Central memory CD8-positive, alpha-beta T cell (primary cell): ENCODE data around the gene UVSSA.
A peak's percentile ranks its signal among the peaks of the same experiment; 100 is the strongest.

Source experiments
- ATAC-seq: fragments of 150-1000 bp; cut with Tn5 transposase; replicated peaks from 2 replicates; pipeline ENCODE4 v1.10.0; 2022; ENCODE audit warnings: mild to moderate bottlenecking, moderate FRiP score, moderate number of reproducible peaks; ENCODE audit not compliant: poor library complexity, severe bottlenecking; ENCODE audit errors: extremely low read depth
- DNase-seq, 2 donors: peaks; one replicate each; pipeline ENCODE4 v3.0.0; 2021; ENCODE audit warnings: low spot score in 2 of 2
- H3K27ac Mint-ChIP-seq: one replicate; pipeline ENCODE4 v1.8.0; 2022; ENCODE audit warnings: low read depth, mild to moderate bottlenecking, moderate library complexity, mixed read lengths
- H3K27me3 Mint-ChIP-seq: one replicate; pipeline ENCODE4 v1.8.0; 2022; ENCODE audit warnings: mixed read lengths
- H3K36me3 Mint-ChIP-seq: one replicate; pipeline ENCODE4 v1.8.0; 2022; ENCODE audit warnings: mild to moderate bottlenecking, moderate library complexity, mixed read lengths; ENCODE audit not compliant: insufficient read depth
- H3K4me1 Mint-ChIP-seq: one replicate; pipeline ENCODE4 v1.8.0; 2022; ENCODE audit warnings: mixed read lengths
- H3K4me3 Mint-ChIP-seq: one replicate; pipeline ENCODE4 v1.8.0; 2022; ENCODE audit warnings: mild to moderate bottlenecking, moderate library complexity, mixed read lengths
- H3K9me3 Mint-ChIP-seq: one replicate; pipeline ENCODE4 v1.8.0; 2022; ENCODE audit warnings: mixed read lengths

Gene UVSSA

DNA sequence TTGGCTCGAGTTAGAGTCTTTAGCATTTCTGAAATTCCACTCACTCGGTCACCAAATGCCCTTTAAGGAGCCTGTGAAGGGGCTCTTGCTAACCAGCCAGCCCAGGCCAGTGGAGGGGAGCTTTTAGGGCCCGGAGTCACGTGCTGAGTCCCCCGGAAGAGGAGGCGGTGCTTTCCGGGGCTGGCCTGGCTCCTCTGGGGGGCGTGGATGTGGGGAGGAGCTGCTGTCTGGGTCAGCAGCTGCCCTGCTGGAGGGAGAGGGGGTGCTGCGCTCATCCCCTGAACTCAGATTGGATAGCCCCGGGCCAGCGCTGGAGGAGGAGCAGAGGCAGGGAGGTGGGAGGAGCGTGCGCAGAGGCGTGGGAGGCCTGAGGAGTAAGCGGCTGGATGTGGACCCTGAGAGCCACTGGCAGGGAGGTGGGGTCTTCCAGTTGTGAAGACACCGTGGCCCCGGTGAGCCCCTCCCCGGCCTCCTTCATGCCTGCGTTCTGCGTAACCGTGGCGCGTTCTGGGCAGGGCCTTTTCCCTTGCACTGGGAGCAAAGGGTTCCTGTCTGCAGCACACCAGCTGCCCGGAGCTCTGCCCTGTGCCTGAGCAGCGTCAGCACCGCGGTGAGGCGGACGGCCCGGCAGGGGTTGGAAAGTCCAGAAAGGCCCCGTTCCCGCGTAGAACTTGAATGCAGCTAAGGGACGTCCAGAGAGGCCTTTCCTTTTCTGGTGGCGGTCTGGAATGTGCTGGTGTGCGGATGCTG is 37.6 kb upstream of the UVSSA start:
- no peak for DNase-seq
- no peaks in the 10 kb centered on the region for H3K27me3 Mint-ChIP-seq
- H3K4me1 Mint-ChIP-seq: peaks cover 51% of the 10 kb centered on the region
- peaks cover 31% of the 10 kb centered on the region for H3K36me3 Mint-ChIP-seq
- peak overlapping the region; percentile 80 for H3K27ac Mint-ChIP-seq
- peak overlapping the region; percentile 75 for H3K4me3 Mint-ChIP-seq
- peak; percentile 69 for ATAC-seq
- no peaks in the 10 kb centered on the region for H3K9me3 Mint-ChIP-seq

DNA sequence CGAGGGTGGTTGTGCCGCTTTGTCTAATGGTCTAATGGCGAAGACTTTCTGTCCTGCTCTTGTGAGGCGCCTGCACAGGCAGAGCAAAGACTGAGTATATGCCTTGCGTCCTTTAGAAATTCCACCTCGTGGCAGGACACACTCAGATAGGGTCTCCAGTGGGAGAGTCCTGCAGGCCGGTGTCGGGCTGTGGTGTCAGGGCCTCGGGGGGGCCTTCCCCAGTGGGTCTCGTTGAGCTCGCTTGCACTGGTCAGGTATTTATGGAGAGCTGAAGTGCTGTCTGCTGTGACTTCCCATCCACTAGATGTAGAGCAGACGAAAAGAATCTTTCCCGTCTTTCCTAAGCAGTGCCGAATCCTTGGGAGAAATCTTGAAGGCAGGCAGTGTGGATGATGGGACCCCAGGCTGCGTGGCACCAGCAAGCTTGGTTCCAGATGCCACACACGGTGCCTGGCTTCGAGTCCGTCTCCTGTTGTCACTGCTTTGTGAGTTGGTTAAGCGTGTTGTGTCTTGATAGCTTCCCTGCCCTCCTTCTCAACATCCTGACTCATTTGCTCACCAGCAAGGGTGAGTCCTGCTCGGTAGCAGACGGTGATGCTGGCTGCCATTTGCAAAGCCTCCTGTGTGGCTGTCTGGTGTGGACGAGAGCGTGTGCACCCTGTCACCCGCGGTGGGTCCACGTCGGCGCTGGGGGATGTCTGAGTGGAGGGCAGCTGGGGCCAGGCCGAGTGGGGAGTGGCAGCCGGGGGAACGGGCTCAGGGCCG is 36.8 kb upstream of the UVSSA start:
- peaks cover 37% of the 10 kb centered on the region for H3K36me3 Mint-ChIP-seq
- ATAC-seq: no peak

GRCh38 chr4:1310796-1311631 is 36.0 kb upstream of the UVSSA start:
- H3K4me3 Mint-ChIP-seq: peak overlapping the region; percentile 38
- H3K9me3 Mint-ChIP-seq: no peaks in the 10 kb centered on the region
- H3K27ac Mint-ChIP-seq: peak overlapping the region; percentile 71
- no peaks in the 10 kb centered on the region for H3K27me3 Mint-ChIP-seq
- peaks cover 37% of the 10 kb centered on the region for H3K36me3 Mint-ChIP-seq
- ATAC-seq (no peak), DNase-seq (no peak)
- peaks cover 45% of the 10 kb centered on the region for H3K4me1 Mint-ChIP-seq

More for the DNA sequence above, 36.8 kb upstream of the UVSSA start:
- no peak for DNase-seq
- Mint-ChIP-seq H3K4me3 (peak overlapping the region; percentile 38), H3K4me1 (peaks cover 46% of the 10 kb centered on the region), H3K9me3 (no peaks in the 10 kb centered on the region), H3K27ac (peak overlapping the region; percentile 71), H3K27me3 (no peaks in the 10 kb centered on the region)

DNA sequence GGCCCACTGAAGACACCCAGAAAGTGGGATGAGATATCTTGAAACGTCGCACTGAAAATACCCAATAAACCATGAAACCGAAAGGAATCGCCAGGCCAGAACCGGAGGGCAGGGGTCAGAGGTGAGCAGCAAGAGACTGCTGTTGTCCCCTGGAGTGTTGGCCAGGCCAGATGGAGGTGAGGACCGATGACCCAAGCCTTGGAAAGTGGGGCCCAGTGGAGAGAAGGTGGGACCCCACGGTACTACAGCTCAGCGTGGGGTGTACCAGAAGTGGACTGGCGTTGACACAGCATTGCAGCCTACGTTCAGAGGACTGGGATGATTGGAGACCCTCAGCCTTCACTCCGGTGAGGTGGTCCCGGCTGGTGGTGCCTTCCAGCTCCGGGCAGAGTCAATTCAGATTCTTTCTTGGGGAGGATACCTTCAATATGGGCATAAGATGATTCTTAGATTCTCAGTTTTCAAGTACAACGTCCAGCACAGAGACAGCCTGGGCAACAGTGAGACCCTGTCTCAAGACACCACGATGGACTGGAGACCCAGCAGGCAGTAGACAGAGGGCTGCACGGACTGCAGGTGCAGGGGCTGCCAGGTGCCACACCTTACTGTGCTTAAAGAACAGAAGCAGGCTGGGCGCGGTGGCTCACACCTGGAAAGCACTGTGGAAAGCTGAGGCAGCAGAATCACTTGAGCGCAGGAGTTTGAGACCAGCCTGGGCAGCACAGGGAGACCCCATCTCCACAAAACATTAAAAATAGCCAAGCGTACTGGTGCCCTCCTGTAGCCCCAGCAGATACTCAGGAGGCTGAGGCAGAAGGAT is 34.0 kb upstream of the UVSSA start:
- peaks cover 31% of the 10 kb centered on the region for H3K36me3 Mint-ChIP-seq
- no peaks in the 10 kb centered on the region for H3K27me3 Mint-ChIP-seq
- H3K4me3 Mint-ChIP-seq: no peak overlapping the region
- no peak overlapping the region for H3K27ac Mint-ChIP-seq
- peaks cover 30% of the 10 kb centered on the region for H3K4me1 Mint-ChIP-seq
- H3K9me3 Mint-ChIP-seq: no peaks in the 10 kb centered on the region
- DNase-seq (no peak), ATAC-seq (no peak)

- Mint-ChIP-seq H3K9me3 (no peaks in the 10 kb centered on the region), H3K4me1 (peaks cover 13% of the 10 kb centered on the region), H3K27me3 (no peaks in the 10 kb centered on the region), H3K27ac (no peak overlapping the region), H3K36me3 (peaks cover 31% of the 10 kb centered on the region), H3K4me3 (no peak overlapping the region)
- DNase-seq (no peak), ATAC-seq (no peak)
These were observed 31.7 kb upstream of the UVSSA start for GRCh38 chr4:1315306-1315705.

DNA sequence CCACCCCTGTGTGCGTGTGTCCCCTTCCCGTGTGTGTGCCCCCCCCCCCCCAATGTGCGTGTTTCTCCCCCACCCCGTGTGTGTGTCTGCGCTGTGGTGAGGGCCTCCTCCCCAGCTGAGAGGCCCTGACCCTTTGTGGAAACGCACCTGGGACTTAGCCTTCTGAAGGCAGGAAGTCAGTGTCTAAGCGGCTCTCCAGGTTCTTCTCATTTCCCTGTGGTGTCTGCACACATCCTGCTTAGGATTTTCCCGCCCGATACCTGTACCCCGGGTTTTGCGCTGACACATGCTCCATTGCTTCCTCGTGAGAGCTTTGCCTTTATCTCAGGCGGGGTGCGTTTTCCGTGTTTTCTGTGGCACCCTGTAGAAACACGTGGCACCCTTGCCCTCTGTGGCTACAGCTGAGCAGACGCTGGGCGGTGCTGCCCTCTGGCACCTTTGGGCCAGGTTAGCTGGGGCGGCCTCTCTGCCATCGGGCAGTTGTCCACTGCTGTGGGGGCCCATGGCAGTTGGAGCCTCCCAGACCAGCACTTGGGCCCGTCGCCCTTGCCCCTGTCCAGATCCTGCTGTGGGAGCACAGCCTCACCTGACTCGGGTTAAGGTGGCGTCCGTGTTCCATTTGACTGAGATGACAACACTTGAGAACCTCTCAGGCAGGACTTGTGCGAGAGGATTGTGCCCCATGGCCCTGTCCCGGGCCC is 31.0 kb upstream of the UVSSA start:
- H3K27ac Mint-ChIP-seq: no peak overlapping the region
- H3K27me3 Mint-ChIP-seq: no peaks in the 10 kb centered on the region
- no peak overlapping the region for H3K4me3 Mint-ChIP-seq
- peaks cover 12% of the 10 kb centered on the region for H3K4me1 Mint-ChIP-seq
- H3K9me3 Mint-ChIP-seq: no peaks in the 10 kb centered on the region
- peaks cover 35% of the 10 kb centered on the region for H3K36me3 Mint-ChIP-seq
- no peak for DNase-seq
- no peak for ATAC-seq

- Mint-ChIP-seq H3K27ac (no peak overlapping the region), H3K27me3 (no peaks in the 10 kb centered on the region), H3K9me3 (no peaks in the 10 kb centered on the region), H3K4me3 (no peak overlapping the region), H3K4me1 (peaks cover 17% of the 10 kb centered on the region), H3K36me3 (peaks cover 35% of the 10 kb centered on the region)
- ATAC-seq: no peak
- no peak for DNase-seq
These were observed 30.4 kb upstream of the UVSSA start for GRCh38 chr4:1316537-1317168.

DNA sequence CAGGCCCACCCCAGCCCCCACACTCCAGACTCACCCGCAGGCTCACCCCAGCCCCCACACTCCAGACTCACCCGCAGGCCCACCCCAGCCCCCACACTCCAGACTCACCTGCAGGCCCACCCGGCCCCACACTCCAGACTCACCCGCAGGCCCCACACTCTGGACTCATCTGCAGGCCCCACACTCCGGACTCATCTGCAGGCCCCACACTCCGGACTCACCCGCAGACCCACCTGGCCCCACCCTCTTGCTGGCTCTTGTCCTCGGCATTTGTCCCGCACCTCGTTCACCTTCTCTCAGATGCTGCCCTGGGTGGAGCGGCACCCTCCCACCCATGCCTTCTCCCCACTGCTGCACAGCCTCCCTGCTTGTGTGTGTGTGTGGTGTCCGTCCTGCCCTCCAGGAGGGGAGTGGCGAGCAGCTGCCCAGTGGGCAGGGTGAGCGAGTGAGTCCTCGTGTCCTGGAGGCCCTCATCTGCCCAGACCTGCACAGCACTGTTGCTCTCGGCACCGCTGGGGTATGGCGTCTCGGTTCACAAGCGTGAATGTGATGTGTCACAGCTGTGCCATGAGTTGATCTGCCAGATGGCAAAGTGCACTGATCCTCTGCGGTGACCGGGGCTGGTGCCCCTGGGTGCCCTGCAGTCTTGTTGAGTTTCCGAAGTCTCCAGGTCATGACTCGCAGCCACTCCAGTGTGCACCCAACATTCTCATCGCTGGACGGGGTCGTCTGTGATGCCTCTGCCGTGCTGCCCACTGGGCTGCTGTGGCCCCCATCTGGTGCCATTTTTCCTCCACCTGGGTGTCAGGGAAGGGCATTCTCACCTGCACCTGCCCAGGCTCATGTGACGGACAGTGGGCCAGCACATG is 29.6 kb upstream of the UVSSA start:
- Mint-ChIP-seq H3K9me3 (no peaks in the 10 kb centered on the region), H3K27me3 (no peaks in the 10 kb centered on the region), H3K27ac (no peak overlapping the region), H3K4me3 (no peak overlapping the region), H3K4me1 (peaks cover 17% of the 10 kb centered on the region), H3K36me3 (peaks cover 39% of the 10 kb centered on the region)
- DNase-seq (no peak), ATAC-seq (no peak)

DNA sequence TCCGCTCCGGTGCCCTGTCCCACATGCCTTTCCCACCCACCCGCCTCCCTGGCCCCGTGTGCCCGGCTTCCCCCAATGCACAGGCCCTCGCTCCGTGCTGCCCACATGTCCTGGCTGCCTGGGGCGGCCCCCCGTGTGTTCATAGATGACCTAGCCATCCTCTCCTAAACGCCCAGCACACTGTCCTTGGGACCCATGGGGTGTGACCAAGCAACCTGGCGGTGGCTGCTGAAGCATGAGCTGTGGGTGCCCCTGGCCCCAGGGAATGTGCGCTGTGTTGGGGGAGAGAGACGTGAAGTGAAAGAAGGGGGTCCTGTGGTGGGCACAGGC is 29.0 kb upstream of the UVSSA start:
- DNase-seq: no peak
- peaks cover 17% of the 10 kb centered on the region for H3K4me1 Mint-ChIP-seq
- no peak overlapping the region for H3K4me3 Mint-ChIP-seq
- H3K27ac Mint-ChIP-seq: no peak overlapping the region
- no peaks in the 10 kb centered on the region for H3K9me3 Mint-ChIP-seq
- no peaks in the 10 kb centered on the region for H3K27me3 Mint-ChIP-seq
- ATAC-seq: no peak
- H3K36me3 Mint-ChIP-seq: peaks cover 39% of the 10 kb centered on the region

DNA sequence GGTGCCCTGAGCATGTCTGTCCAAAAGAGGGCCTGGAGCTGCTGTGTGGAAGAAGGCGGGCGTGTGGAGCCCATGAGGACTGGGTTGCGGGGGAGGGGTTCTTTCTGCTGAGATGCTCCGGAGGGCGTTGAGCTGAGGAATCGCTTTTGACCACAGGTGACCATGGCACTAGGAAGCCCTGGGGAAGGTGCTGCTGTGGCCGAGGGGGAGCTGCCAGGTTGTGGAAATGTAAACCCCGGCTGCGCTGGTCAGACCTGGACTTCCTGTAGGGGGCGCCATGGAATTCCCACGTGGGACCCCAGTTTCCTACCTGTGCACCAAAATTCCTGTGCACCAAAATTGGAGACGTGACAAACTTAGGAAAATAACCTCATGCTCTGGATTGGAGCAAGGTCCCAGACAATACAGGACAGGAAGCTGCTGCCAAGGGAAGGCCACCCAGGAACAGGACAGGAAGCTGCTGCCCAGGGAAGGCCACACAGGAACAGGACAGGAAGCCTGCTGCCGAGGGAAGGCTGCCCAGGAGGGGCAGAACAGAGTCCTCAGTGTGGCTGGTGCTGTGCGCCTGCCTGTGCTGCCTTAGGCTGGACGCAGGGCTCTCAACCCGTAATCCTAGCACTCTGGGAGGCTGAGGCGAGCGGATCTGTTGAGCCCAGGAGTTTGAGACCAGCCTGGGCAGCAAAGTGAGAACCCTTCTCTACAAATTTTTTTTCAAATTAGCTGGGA is 28.4 kb upstream of the UVSSA start:
- Mint-ChIP-seq H3K27me3 (no peaks in the 10 kb centered on the region), H3K4me3 (no peak overlapping the region), H3K4me1 (peaks cover 17% of the 10 kb centered on the region), H3K27ac (no peak overlapping the region), H3K9me3 (no peaks in the 10 kb centered on the region), H3K36me3 (peaks cover 36% of the 10 kb centered on the region)
- ATAC-seq (no peak), DNase-seq (no peak)
